Neural cell (in vitro differentiated cells): Measurements from ENCODE around the gene INTS11.

Source experiments
- CTCF ChIP-seq: fragments of 450-650 bp; IDR thresholded peaks from 2 replicates; pipeline ENCODE4 v1.5.1; 2014; ENCODE audit warnings: antibody characterized with exemption, mild to moderate bottlenecking, moderate library complexity; ENCODE audit not compliant: poor library complexity, severe bottlenecking
- EZH2 ChIP-seq: fragments of 200-600, 300-800 bp; shearing (Covaris generic), sonication (generic); IDR thresholded peaks from 2 replicates; pipeline ENCODE4 v1.6.1; 2014; ENCODE audit warnings: antibody characterized with exemption, low read length, borderline replicate concordance, mild to moderate bottlenecking; ENCODE audit not compliant: insufficient read depth, poor library complexity, severe bottlenecking
- MXI1 ChIP-seq: fragments of 450-650 bp; conservative IDR thresholded peaks from 2 replicates; pipeline ENCODE4 v1.6.1; 2014; ENCODE audit warnings: antibody characterized with exemption, mild to moderate bottlenecking; ENCODE audit not compliant: poor library complexity, severe bottlenecking
- POLR2AphosphoS5 ChIP-seq: IDR thresholded peaks from 2 replicates; pipeline ENCODE4 v1.6.1; 2012
- RAD21 ChIP-seq: fragments of 450-650 bp; conservative IDR thresholded peaks from 2 replicates; pipeline ENCODE4 v1.6.1; 2014; ENCODE audit warnings: antibody characterized with exemption, mild to moderate bottlenecking, moderate library complexity
- TAF1 ChIP-seq: IDR thresholded peaks from 2 replicates; pipeline ENCODE4 v1.6.1; 2012; ENCODE audit warnings: low read depth

GRCh38 chr1:1278620-1279019, 45.8 kb downstream of the INTS11 start:
- no peak for TF ChIP-seq CTCF
- TF ChIP-seq EZH2 = no peak
- no peak for TF ChIP-seq RAD21
- no peak for TF ChIP-seq MXI1
- TF ChIP-seq TAF1 = no peak
- TF ChIP-seq POLR2AphosphoS5 = no peak
